ENCODE results near the gene ZNF518B. TPM values are rescaled to one million over a fixed set of nuclear protein-coding genes. Genes with fewer than 3 reads are reported as not detected.

Gene ZNF518B, protein sequence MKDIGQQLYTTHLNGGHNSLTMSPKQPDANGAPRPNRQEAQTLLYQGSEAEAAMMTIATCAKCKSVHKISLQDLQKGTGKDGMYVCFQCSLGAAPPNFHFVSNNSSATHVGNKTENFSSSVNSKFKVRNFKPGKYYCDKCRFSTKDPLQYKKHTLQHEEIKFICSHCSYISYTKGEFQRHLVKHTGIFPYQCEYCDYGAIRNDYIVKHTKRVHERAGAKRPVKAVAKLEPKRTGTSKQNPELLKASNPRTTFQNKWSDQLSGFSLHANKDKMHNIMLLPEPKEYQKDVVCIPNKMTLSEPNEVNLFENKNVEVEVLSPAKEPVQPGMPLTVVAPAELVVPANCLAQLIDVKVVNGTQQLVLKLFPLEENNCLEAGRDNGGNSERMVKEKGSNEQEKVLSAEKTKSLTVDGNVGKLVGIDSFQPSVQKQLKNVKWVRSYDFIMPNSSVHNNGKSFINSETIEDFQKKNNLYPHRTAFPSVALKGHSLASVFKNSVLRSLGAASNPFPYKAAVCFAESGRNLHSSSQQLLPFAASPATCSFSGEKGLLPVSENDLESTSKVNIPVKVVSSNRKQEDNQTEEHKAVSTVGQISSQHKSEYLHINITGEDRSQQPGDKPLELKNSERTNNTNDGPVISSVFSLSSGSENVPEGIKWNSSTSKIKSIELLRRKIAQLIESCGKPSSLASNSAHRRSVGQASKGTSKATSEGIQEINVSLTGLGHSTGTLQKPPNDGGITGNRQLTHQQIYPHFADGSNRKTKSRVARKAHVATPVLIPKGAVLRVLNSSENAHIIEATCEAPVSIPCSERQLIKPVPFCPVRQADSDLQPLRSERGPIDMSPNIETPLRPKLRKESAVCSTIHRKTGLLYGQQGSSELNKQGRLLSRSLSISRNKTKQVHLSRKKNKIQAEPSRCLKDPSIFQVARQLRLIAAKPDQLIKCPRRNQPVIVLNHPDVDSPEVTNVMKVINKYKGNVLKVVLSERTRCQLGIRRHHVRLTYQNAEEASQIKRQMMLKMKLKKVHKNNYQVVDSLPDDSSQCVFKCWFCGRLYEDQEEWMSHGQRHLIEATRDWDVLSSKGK
- total RNA-seq (28.3 and 33.5 TPM in 2 replicates), polyA plus RNA-seq (8.1 and 9.5 TPM in 2 replicates), polyA minus RNA-seq (37.9 and 40.4 TPM in 2 replicates), Bru-seq, nascent RNA (percentile 89 among the genes with signal in this experiment), BruChase-seq, experiment 1, labeled RNA remaining after a 6-hour chase (percentile 89 among the genes with signal in this experiment), BruChase-seq, experiment 2, labeled RNA remaining after a 2-hour chase (percentile 97 among the genes with signal in this experiment)
- polyA plus RNA-seq (2011; cell fraction: cytosol; rRNA removed): 9.4 and 10.0 TPM in 2 replicates
- polyA plus RNA-seq (2011; cell fraction: nucleus; rRNA removed): 18.7 and 20.6 TPM in 2 replicates
- 15.2 and 17.1 TPM in 2 replicates for polyA plus RNA-seq (2012)
- polyA minus RNA-seq (2011; cell fraction: cytosol; rRNA and poly(A)+ RNA removed): not detected
- 56.4 and 58.7 TPM in 2 replicates for polyA minus RNA-seq (2011; cell fraction: nucleus; rRNA and poly(A)+ RNA removed)
- long read RNA-seq, full-length matches to known transcripts: 10 of 26 reads
- long read RNA-seq, partial matches to known transcripts: 1 of 26 reads
- long read RNA-seq, other reads (novel, unspliced or antisense): 15 of 26 reads

DNA sequence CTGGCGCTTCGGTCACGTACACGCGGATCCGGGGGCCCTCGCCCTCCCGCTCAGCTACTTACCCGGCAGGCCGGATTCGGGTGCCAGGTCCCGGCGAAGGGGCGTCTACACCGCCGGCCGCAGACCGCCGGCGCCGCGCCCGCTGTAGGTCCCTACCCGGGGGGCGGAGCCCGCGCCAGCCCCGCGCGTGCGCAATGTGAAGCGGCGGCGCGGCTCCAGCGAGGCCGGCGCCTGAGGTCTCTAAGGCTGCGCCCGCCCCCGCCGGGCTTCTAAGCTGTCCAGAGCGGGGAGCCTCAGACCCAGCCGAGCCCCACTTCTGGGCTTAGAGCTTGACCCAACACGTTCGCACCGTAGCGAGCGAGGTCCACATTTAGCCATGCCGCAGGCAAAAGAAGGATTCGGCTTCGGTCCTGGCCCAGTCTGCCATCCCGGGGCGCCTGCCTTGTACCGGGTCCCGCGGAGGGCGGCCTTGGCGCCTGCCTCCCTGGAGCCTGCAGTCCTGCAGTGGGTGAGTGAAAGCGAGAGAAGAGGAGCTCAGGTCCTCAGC is at the start of gene ZNF518B:
Gene ZNF518B (minus strand): TSS at position 172 of the 547 bp plus-strand sequence. CDS start 11,098 bp downstream, outside the sequence.
- no peaks in the 10 kb centered on the region for H3K9me3 ChIP-seq (replicated peaks; ENCODE audit: control insufficient read depth, insufficient read depth, low read length)
- intact Hi-C loops (cut with micrococcal nuclease): loop anchor here (2.0 to 5.0 kb wide), 2 partner anchors 341 to 385 kb away; partner anchors contain the start of gene WDR1
- H3K27me3 ChIP-seq (ENCODE audit: control insufficient read depth in 2 of 2, insufficient read depth in 2 of 2, low read length in 2 of 2): peaks cover 6 to 7% of the 10 kb centered on the region in 2 experiments
- FAIRE-seq: peak; percentile 35
- peaks cover 24% of the 10 kb centered on the region for H3K4me1 ChIP-seq (ENCODE audit: control insufficient read depth, extremely low read depth, insufficient read depth, low read length)
- H3K27ac ChIP-seq (ENCODE audit: insufficient read depth, low read depth, low read length): peak within 1 kb of the TSS; percentile 70
- TF ChIP-seq POLR2AphosphoS5 (IDR thresholded peaks at IDR 0.05; ENCODE audit: insufficient read depth, low read depth, low read length): peak; percentile 61
- TF ChIP-seq POLR2A (IDR thresholded peaks at IDR 0.05; ENCODE audit: low read depth, low read length): peak; percentile 62
- no peak for TF ChIP-seq JUN (IDR thresholded peaks at IDR 0.05; ENCODE audit: borderline replicate concordance, insufficient read depth, insufficient read length, low read depth)
- no peak for TF ChIP-seq CTCF (IDR thresholded peaks at IDR 0.05; ENCODE audit: extremely low read depth in 1 of 2, insufficient read depth in 1 of 2, low read depth in 1 of 2, low read length in 2 of 2)
- TF ChIP-seq FOS (IDR thresholded peaks at IDR 0.05; ENCODE audit: borderline replicate concordance, insufficient read depth, low read length): no peak
- H3K36me3 ChIP-seq (ENCODE audit: control insufficient read depth in 2 of 2, extremely low read depth in 1 of 2, insufficient read depth in 2 of 2, low read length in 2 of 2): peaks cover 14 to 16% of the 10 kb centered on the region in 2 experiments
- H3K4me3 ChIP-seq (replicated peaks in 1 of 3; ENCODE audit: insufficient read depth in 1 of 3, low read depth in 1 of 3, low read length in 3 of 3): peak within 1 kb of the TSS; percentile 36 to 81 (median 78)
- peaks cover 31% of the 10 kb centered on the region for H3K79me2 ChIP-seq (ENCODE audit: control insufficient read depth, insufficient read depth, low read length)
- H3K4me2 ChIP-seq (ENCODE audit: insufficient read depth, low read length): peak within 1 kb of the TSS; percentile 94
- no peaks in the 10 kb centered on the region for H4K20me1 ChIP-seq (replicated peaks; ENCODE audit: control insufficient read depth, extremely low read depth, insufficient read depth, low read length)
- H3K9me1 ChIP-seq (replicated peaks; ENCODE audit: control insufficient read depth, extremely low read depth, insufficient read depth, low read length): no peaks in the 10 kb centered on the region
- dilution Hi-C loops (cut with MboI; ENCODE audit: extremely low pct_ligation_motif_present, low sequenced_read_pairs): no loop called here
- peak within 1 kb of the TSS; percentile 81 for H3K9ac ChIP-seq (replicated peaks; ENCODE audit: extremely low read depth, insufficient read depth, low read length)
- peak within 1 kb of the TSS; percentile 96 for H2AFZ ChIP-seq (ENCODE audit: low read depth, low read length)
- no TSS peak for BruUV-seq (replicated peaks)
- CTCF ChIA-PET: interaction anchor here (0.7 to 2.4 kb wide), 8 partner anchors 23 to 438 kb away, joined by 3 to 12 read pairs (median 4); no protein-coding TSS in a partner anchor
- peak; percentile 66 for DNase-seq (ENCODE audit: low read depth, low spot score)
- POLR2A ChIA-PET: interaction anchor here (2.1 kb wide), 1 partner anchor 340 kb away, joined by 8 read pairs; the partner anchor contains the start of gene WDR1

All from endothelial cell of umbilical vein (primary cell).